K562 (cell line): ENCODE measurements around the gene UBALD2. TPM values are rescaled to one million over a fixed set of nuclear protein-coding genes. Genes with fewer than 3 reads are reported as not detected.

Experiments
- ATAC-seq: fragments of 200-7000 bp; cut with Tn5 transposase; 3 replicates; pipeline ENCODE4 v1.9.1; 2020; ENCODE audit warnings: moderate library complexity
- BruUV-seq: library from RNA; stranded (reverse); fragments of 400-500 nt; replicated peaks from 2 replicates; lab custom pipeline; 2021; lab: Mats Ljungman, UMichigan
- CTCF ChIA-PET: fragments of 300-600 bp; formaldehyde crosslinking; extraction: SDS; loops from one replicate; lab custom pipeline; 2021; ENCODE audit warnings: low intra/inter-chr PET ratio; lab: Yijun Ruan, JAX
- POLR2A ChIA-PET: fragments of 300-600, 350-650 bp; sonication (Branson Sonifier 250); formaldehyde crosslinking; extraction: SDS; loops from one replicate; lab custom pipeline; 2021; ENCODE audit warnings: antibody characterized with exemption, inconsistent platforms; lab: Yijun Ruan, JAX
- DNase-seq, 4 experiments: peaks; one replicate each; pipeline versions ENCODE4 v3.0.0 to v3.0.0-alpha.2; 2011 to 2018; ENCODE audit warnings: low spot score in 3 of 4, mixed read lengths in 3 of 4; ENCODE audit errors: extremely low read depth in 1 of 4
- FAIRE-seq: peaks from 2 replicates; lab custom pipeline; 2011; peaks lifted over from hg19 to GRCh38; lab: Jason Lieb, UNC
- H2AFZ ChIP-seq: 2 replicates; pipeline ENCODE4 v1.6.0; 2011; ENCODE audit warnings: low read depth, low read length, control low read depth, inconsistent platforms
- H3K27ac ChIP-seq: fragments of 200-600 bp; 3 replicates; pipeline ENCODE4 v1.8.0; 2011; ENCODE audit warnings: low read depth, mild to moderate bottlenecking, control low read depth, inconsistent platforms, low read length, moderate library complexity, mixed read lengths; ENCODE audit errors: extremely low read depth
- H3K27me3 ChIP-seq, 2 experiments: fragments of 300-600 bp in 1 of 2; 2 replicates in 1 of 2; 3 replicates in 1 of 2; pipeline versions ENCODE4 v1.6.0 to v1.8.0; 2011; ENCODE audit warnings: inconsistent platforms in 2 of 2, low read length in 2 of 2, mild to moderate bottlenecking in 1 of 2, mixed read lengths in 1 of 2, moderate library complexity in 1 of 2; ENCODE audit not compliant: control insufficient read depth in 2 of 2, insufficient read depth in 2 of 2
- H3K36me3 ChIP-seq: fragments of 300-600 bp; 3 replicates; pipeline ENCODE4 v1.8.0; 2011; ENCODE audit warnings: mild to moderate bottlenecking, low read length, inconsistent platforms; ENCODE audit not compliant: control insufficient read depth, insufficient read depth
- H3K4me1 ChIP-seq, 2 experiments: fragments of 200-600 bp in 1 of 2; replicated peaks in 1 of 2; 2 replicates in 1 of 2; 3 replicates in 1 of 2; pipeline versions ENCODE4 v1.5.1 to v1.8.0; 2011; ENCODE audit warnings: inconsistent platforms in 2 of 2, low read length in 2 of 2, mild to moderate bottlenecking in 1 of 2, mixed read lengths in 1 of 2, moderate library complexity in 1 of 2; ENCODE audit not compliant: control insufficient read depth in 2 of 2, insufficient read depth in 2 of 2
- H3K4me2 ChIP-seq: 2 replicates; pipeline ENCODE4 v1.6.1; 2011; ENCODE audit warnings: low read length, control low read depth, inconsistent platforms, mixed read lengths; ENCODE audit not compliant: insufficient read depth
- H3K4me3 ChIP-seq: fragments of 200-600 bp; sonication (generic), shearing (Covaris generic); 2 replicates; pipeline ENCODE4 v1.5.1; 2016; ENCODE audit warnings: control low read depth, inconsistent platforms
- H3K79me2 ChIP-seq: fragments of 200-600 bp; 3 replicates; pipeline ENCODE4 v1.8.0; 2011; ENCODE audit warnings: low read length, inconsistent platforms; ENCODE audit not compliant: control insufficient read depth, insufficient read depth
- H3K9ac ChIP-seq, 2 experiments: 2 replicates each; pipeline versions ENCODE4 v1.6.0 to v1.6.1; 2011; ENCODE audit warnings: low read depth in 2 of 2, low read length in 2 of 2, control low read depth in 1 of 2, inconsistent platforms in 1 of 2, mild to moderate bottlenecking in 1 of 2, mixed read lengths in 1 of 2; ENCODE audit not compliant: insufficient read depth in 1 of 2
- H3K9me1 ChIP-seq: one replicate; pipeline ENCODE4 v1.6.0; 2011; ENCODE audit warnings: inconsistent platforms, mild to moderate bottlenecking, low read length, moderate library complexity; ENCODE audit not compliant: control insufficient read depth, insufficient read depth
- H3K9me3 ChIP-seq: replicated peaks from 2 replicates; pipeline ENCODE4 v1.5.1; 2011; ENCODE audit warnings: low read depth, low read length, inconsistent platforms; ENCODE audit not compliant: control insufficient read depth, insufficient read depth
- H4K20me1 ChIP-seq: replicated peaks from 2 replicates; pipeline ENCODE4 v1.6.1; 2011; ENCODE audit warnings: low read length, inconsistent platforms, mixed read lengths; ENCODE audit not compliant: control insufficient read depth, insufficient read depth
- CREM ChIP-seq: IDR thresholded peaks from 2 replicates; pipeline ENCODE4 v1.6.1; 2014; ENCODE audit warnings: antibody characterized with exemption, low read depth
- HCFC1 ChIP-seq: IDR thresholded peaks from 2 replicates; pipeline ENCODE4 v1.6.1; 2012; ENCODE audit warnings: low read depth, low read length, improper control_type of control experiment
- HES1 ChIP-seq: fragments of 450-650 bp; IDR thresholded peaks from 2 replicates; pipeline ENCODE4 v1.6.1; 2016; ENCODE audit warnings: low read depth, mild to moderate bottlenecking, moderate library complexity
- MECOM ChIP-seq: fragments of 250-450 bp; sonication (Bioruptor Pico); IDR thresholded peaks from 2 replicates; pipeline ENCODE4 v1.8.0; 2022; ENCODE audit warnings: inconsistent platforms
- PTBP1 ChIP-seq: fragments of 200-400 bp; formaldehyde crosslinking; IDR thresholded peaks from 2 replicates; pipeline ENCODE4 v1.6.1; 2017; ENCODE audit warnings: low read depth, low read length
- SIN3B ChIP-seq: fragments of 450-650 bp; IDR thresholded peaks from 2 replicates; pipeline ENCODE4 v1.6.1; 2017; ENCODE audit warnings: low read depth, mild to moderate bottlenecking, moderate library complexity
- TFAP4 ChIP-seq: sonication (generic); formaldehyde crosslinking; IDR thresholded peaks from 2 replicates; pipeline ENCODE4 v1.8.0; 2022; ENCODE audit warnings: missing genetic modification reagents, mild to moderate bottlenecking, moderate library complexity, borderline replicate concordance
- USF1 ChIP-seq: sonication (generic); formaldehyde crosslinking; IDR thresholded peaks from 2 replicates; pipeline ENCODE4 v1.9.0; 2022; ENCODE audit warnings: mild to moderate bottlenecking, missing genetic modification reagents
- YY1 ChIP-seq, 3 experiments: IDR thresholded peaks; 2 replicates each; pipeline ENCODE4 v1.6.1; 2011; ENCODE audit warnings: low read length in 2 of 3, mild to moderate bottlenecking in 2 of 3, moderate library complexity in 2 of 3, borderline replicate concordance in 1 of 3, control low read depth in 1 of 3, low read depth in 1 of 3; ENCODE audit not compliant: insufficient read depth in 3 of 3, insufficient replicate concordance in 2 of 3, control insufficient read depth in 1 of 3, insufficient read length in 1 of 3; ENCODE audit errors: extremely low read depth in 1 of 3
- ZBTB7A ChIP-seq: IDR thresholded peaks from 2 replicates; pipeline ENCODE4 v1.6.1; 2011; ENCODE audit warnings: low read depth, mild to moderate bottlenecking, low read length, moderate library complexity, borderline replicate concordance; ENCODE audit not compliant: control insufficient read depth
- ZNF253 ChIP-seq: fragments of 250-450 bp; sonication (Bioruptor Pico); conservative IDR thresholded peaks from 2 replicates; pipeline ENCODE4 v1.6.1; 2021; ENCODE audit warnings: mild to moderate bottlenecking
- ZNF395 ChIP-seq: fragments of 200-800 bp; sonication (Bioruptor generic); IDR thresholded peaks from 2 replicates; pipeline ENCODE4 v1.6.1; 2017; ENCODE audit warnings: missing genetic modification characterization, missing compliant biosample characterization
- ZNF740 ChIP-seq, 3 experiments: fragments of 200-800 bp in 1 of 3; sonication (Bioruptor generic) in 1 of 3; sonication (generic) in 1 of 3; formaldehyde crosslinking in 1 of 3; IDR thresholded peaks; 2 replicates each; pipeline versions ENCODE4 v1.6.1 to v1.8.0; 2016 to 2022; ENCODE audit warnings: mild to moderate bottlenecking in 2 of 3, missing compliant biosample characterization in 2 of 3, missing genetic modification characterization in 2 of 3, missing genetic modification reagents in 1 of 3
- WGBS: fragments of 100-300 bp; shearing (Covaris generic); methylation state at CpG from one replicate; pipeline ENCODE4 v1.1.6; 2016; ENCODE audit warnings: low coverage, mixed read lengths; ENCODE audit not compliant: insufficient coverage; ENCODE audit errors: missing lambda C conversion rate; 5-methylcytosine and 5-hydroxymethylcytosine counted together
- in situ Hi-C: fragments of 300-500 bp; cut with MboI; formaldehyde crosslinking; loops from 4 replicates; pipeline ENCODE4 v1.15.0; 2018; ENCODE audit warnings: inconsistent platforms, mixed read lengths
- intact Hi-C: fragments of 100-400 bp; cut with micrococcal nuclease; formaldehyde crosslinking; loops from 2 replicates; pipeline ENCODE4 v1.14.2; 2022
- polyA plus RNA-seq, 8 experiments: library from polyadenylated mRNA; depleted of rRNA in 4 of 8; stranded (reverse) in 5 of 8; unstranded in 3 of 8; fragments of >200 nt; fragmentation: Nextera tagmentation in 2 of 8; fragmentation: Illumina TruSeq in 1 of 8; extraction: Ambion mirVana in 2 of 8; extraction: Trizol in 1 of 8; gene quantifications; 2 replicates each; pipeline versions ENCODE4 v1.2.1 to v1.2.3, GENCODE V29; 2011 to 2014; ENCODE audit warnings: inconsistent platforms in 1 of 8, missing spikeins in 1 of 8
- total RNA-seq, 7 experiments: library from RNA; depleted of rRNA in 6 of 7; stranded (reverse); fragments of >200 nt in 6 of 7; fragmentation: Illumina TruSeq in 2 of 7; extraction: Trizol in 2 of 7; gene quantifications; 2 replicates each; pipeline versions ENCODE4 v1.2.1 to v1.2.3, GENCODE V29; 2011 to 2021; ENCODE audit warnings: low replicate concordance in 1 of 7

Gene UBALD2
- total and polyA plus RNA-seq, 9 of the 15 experiments (the other 6 are each of a cell fraction or from before 2014, with no cell fraction given), result 2.3 to 94.1 (median 25.3) TPM

GRCh38 chr17:76278952-76279741, 14.0 kb downstream of the UBALD2 start:
- DNase-seq (peak; percentile 87 to 94 (median 90)), FAIRE-seq (peak; percentile 92), ATAC-seq (peak; percentile 97)
- Histone ChIP-seq H4K20me1 (no peaks in the 10 kb centered on the region), H3K36me3 (no peaks in the 10 kb centered on the region), H2AFZ (no peak overlapping the region), H3K9ac (peak overlapping the region in 1 of 2 experiments; percentile 66; a peak in 2 of 4 replicates), H3K4me2 (no peak overlapping the region), H3K9me3 (no peaks in the 10 kb centered on the region), H3K79me2 (no peaks in the 10 kb centered on the region), H3K27me3 (no peaks in the 10 kb centered on the region), H3K4me1 (peaks cover 12 to 75% of the 10 kb centered on the region in 2 experiments; a peak in 4 of 5 replicates), H3K4me3 (no peak overlapping the region), H3K27ac (no peak overlapping the region), H3K9me1 (no peaks in the 10 kb centered on the region)
- ChIA-PET CTCF (interaction anchor here (0.6 to 4.5 kb wide), 6 partner anchors 20 to 279 kb away, joined by 3 to 89 read pairs (median 5); partner anchors contain the start of gene CDK3), POLR2A (interaction anchor here (0.6 to 7.3 kb wide), 15 partner anchors 8 to 682 kb away, joined by 3 to 91 read pairs (median 4); partner anchors contain the start of gene UBALD2)
- in situ Hi-C loops, result no loop called here
- intact Hi-C loops, result loop anchor here (1.0 to 5.0 kb wide), 2 partner anchors 158 to 262 kb away; no protein-coding TSS in a partner anchor
- BruUV-seq, result no TSS peak
- 47% methylated on average over 20 of the region's 28 CpGs for WGBS
- TF ChIP-seq HCFC1 (0 out of 2 replicates have a peak, but pooled peaks have one; percentile 32), ZNF740 (CRISPR knock-in tag; IDR thresholded peaks at IDR 0.05) (0 out of 2 replicates have a peak, but pooled peaks have one; percentile 21), ZNF740 (tag; IDR thresholded peaks at IDR 0.05) (no peak), CREM (0 out of 2 replicates have a peak, but pooled peaks have one; percentile 20), PTBP1 (0 out of 2 replicates have a peak, but pooled peaks have one; percentile 24), ZBTB7A (peak; percentile 46; the same call in 1 of the 2 replicates), HES1 (no peak), YY1 (IDR thresholded peaks at IDR 0.05; ENCODE audit: borderline replicate concordance in 1 of 3, control insufficient read depth in 1 of 3, extremely low read depth in 1 of 3, insufficient read depth in 3 of 3, insufficient read length in 1 of 3, insufficient replicate concordance in 2 of 3, low read depth in 1 of 3, low read length in 2 of 3) (peak in 1 of 3 experiments; percentile 32), MECOM (CRISPR knock-in tag) (no peak), ZNF253 (CRISPR knock-in tag) (no peak), TFAP4 (peak; percentile 48; the same call in 1 of the 2 replicates), USF1 (CRISPR knock-in tag) (peak; percentile 36; the same call in 1 of the 2 replicates), ZNF395 (CRISPR knock-in tag) (no peak), SIN3B (0 out of 2 replicates have a peak, but pooled peaks have one; percentile 27)
